HepG2 (cell line): Measurements from ENCODE around the gene ATOH8. TPM values are rescaled to one million over a fixed set of nuclear protein-coding genes. Genes with fewer than 3 reads are reported as not detected.

Experiments
- BCL6 ChIP-seq: IDR thresholded peaks from 2 replicates; pipeline ENCODE4 v1.6.1; 2016; ENCODE audit warnings: missing genetic modification reagents, missing compliant biosample characterization
- MAZ ChIP-seq, 2 experiments: sonication (generic) in 1 of 2; formaldehyde crosslinking in 1 of 2; IDR thresholded peaks; 2 replicates each; pipeline versions ENCODE4 v1.5.0 to v1.6.1; 2012 to 2020; ENCODE audit warnings: low read depth in 2 of 2, mild to moderate bottlenecking in 2 of 2, borderline replicate concordance in 1 of 2, improper control_type of control experiment in 1 of 2, low read length in 1 of 2, missing genetic modification reagents in 1 of 2, moderate library complexity in 1 of 2
- NONO ChIP-seq, 2 experiments: fragments of 450-650 bp in 1 of 2; sonication (generic) in 1 of 2; formaldehyde crosslinking in 1 of 2; IDR thresholded peaks in 1 of 2; conservative IDR thresholded peaks in 1 of 2; 2 replicates each; pipeline versions ENCODE4 v1.6.1 to v1.8.0; 2017 to 2022; ENCODE audit warnings: mild to moderate bottlenecking in 1 of 2, missing genetic modification reagents in 1 of 2, moderate library complexity in 1 of 2
- ZNF749 ChIP-seq: sonication (generic); formaldehyde crosslinking; IDR thresholded peaks from 2 replicates; pipeline ENCODE4 v1.8.0; 2022; ENCODE audit warnings: mild to moderate bottlenecking, missing genetic modification reagents, moderate library complexity, borderline replicate concordance
- polyA plus RNA-seq, 8 experiments: library from polyadenylated mRNA; depleted of rRNA in 3 of 8; stranded (reverse) in 7 of 8; unstranded in 1 of 8; fragments of >200 nt; fragmentation: Illumina TruSeq in 4 of 8; extraction: Trizol in 4 of 8; gene quantifications; 2 replicates each; pipeline versions ENCODE4 v1.2.1 to v1.2.3, GENCODE V29; 2011 to 2016; ENCODE audit warnings: low read depth in 4 of 8, missing spikeins in 1 of 8, mixed read lengths in 1 of 8; ENCODE audit not compliant: insufficient read depth in 1 of 8
- total RNA-seq, 5 experiments: library from RNA; depleted of rRNA; stranded (reverse); fragments of >200 nt; fragmentation: Illumina TruSeq; extraction: Trizol; gene quantifications; 2 replicates each; pipeline ENCODE4 v1.2.3, GENCODE V29; 2016; ENCODE audit warnings: low read depth in 1 of 5
- TF ChIP-seq, protein P1 (sequence below): sonication (generic); formaldehyde crosslinking; IDR thresholded peaks from 2 replicates; pipeline ENCODE4 v1.9.0; 2021; ENCODE audit warnings: missing genetic modification reagents, borderline replicate concordance
- TF ChIP-seq, protein P2 (sequence below): sonication (generic); formaldehyde crosslinking; IDR thresholded peaks from 2 replicates; pipeline ENCODE4 v1.5.0; 2020; ENCODE audit warnings: missing genetic modification reagents, mild to moderate bottlenecking, borderline replicate concordance
- TF ChIP-seq, protein P3 (sequence below): sonication (generic); formaldehyde crosslinking; IDR thresholded peaks from 2 replicates; pipeline ENCODE4 v1.9.0; 2021; ENCODE audit warnings: missing genetic modification reagents, mild to moderate bottlenecking, borderline replicate concordance

ATOH8 gene
- total and polyA plus RNA-seq, 2 of the 13 experiments (the other 11 are each of a cell fraction or from before 2014, with no cell fraction given), result 0.13 to 0.61 TPM

DNA sequence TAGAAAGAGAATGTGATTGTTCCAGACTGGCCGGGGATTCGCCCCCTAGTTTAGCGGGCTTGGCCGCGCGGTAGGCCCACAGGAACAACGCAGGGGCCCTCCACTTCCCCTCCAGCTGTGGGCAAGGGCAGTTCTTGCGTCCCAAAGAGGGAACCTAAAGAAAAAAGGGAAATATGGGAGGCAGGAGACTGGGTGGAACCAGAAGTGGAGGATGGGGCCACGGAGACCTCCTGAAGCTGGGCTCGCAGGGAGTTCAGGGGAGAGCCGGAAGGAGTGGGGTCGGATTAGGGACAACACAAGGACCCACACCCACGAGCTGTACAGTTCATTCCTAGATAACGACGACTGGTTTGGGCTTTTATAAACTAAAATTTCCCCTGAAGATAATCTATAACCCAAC lies 41.5 kb upstream of the ATOH8 start (continued):
- TF ChIP-seq ZNF749 (CRISPR knock-in tag) (no peak), BCL6 (CRISPR knock-in tag) (no peak), NONO (IDR thresholded peaks at IDR 0.05) (no peak), NONO (CRISPR knock-in tag; conservative IDR thresholded peaks at IDR 0.05) (no peak), MAZ (IDR thresholded peaks at IDR 0.05; ENCODE audit: borderline replicate concordance, low read depth, low read length) (no peak), MAZ (CRISPR knock-in tag; IDR thresholded peaks at IDR 0.05; ENCODE audit: low read depth) (no peak)
- TF ChIP-seq, protein P1, sequence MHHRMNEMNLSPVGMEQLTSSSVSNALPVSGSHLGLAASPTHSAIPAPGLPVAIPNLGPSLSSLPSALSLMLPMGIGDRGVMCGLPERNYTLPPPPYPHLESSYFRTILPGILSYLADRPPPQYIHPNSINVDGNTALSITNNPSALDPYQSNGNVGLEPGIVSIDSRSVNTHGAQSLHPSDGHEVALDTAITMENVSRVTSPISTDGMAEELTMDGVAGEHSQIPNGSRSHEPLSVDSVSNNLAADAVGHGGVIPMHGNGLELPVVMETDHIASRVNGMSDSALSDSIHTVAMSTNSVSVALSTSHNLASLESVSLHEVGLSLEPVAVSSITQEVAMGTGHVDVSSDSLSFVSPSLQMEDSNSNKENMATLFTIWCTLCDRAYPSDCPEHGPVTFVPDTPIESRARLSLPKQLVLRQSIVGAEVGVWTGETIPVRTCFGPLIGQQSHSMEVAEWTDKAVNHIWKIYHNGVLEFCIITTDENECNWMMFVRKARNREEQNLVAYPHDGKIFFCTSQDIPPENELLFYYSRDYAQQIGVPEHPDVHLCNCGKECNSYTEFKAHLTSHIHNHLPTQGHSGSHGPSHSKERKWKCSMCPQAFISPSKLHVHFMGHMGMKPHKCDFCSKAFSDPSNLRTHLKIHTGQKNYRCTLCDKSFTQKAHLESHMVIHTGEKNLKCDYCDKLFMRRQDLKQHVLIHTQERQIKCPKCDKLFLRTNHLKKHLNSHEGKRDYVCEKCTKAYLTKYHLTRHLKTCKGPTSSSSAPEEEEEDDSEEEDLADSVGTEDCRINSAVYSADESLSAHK (CRISPR knock-in tag), result no peak
- TF ChIP-seq, protein P2, sequence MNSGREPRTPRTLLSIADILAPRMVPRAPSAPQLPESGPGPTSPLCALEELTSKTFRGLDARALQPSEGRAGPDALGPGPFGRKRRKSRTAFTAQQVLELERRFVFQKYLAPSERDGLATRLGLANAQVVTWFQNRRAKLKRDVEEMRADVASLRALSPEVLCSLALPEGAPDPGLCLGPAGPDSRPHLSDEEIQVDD (CRISPR knock-in tag), result no peak
- TF ChIP-seq, protein P3, sequence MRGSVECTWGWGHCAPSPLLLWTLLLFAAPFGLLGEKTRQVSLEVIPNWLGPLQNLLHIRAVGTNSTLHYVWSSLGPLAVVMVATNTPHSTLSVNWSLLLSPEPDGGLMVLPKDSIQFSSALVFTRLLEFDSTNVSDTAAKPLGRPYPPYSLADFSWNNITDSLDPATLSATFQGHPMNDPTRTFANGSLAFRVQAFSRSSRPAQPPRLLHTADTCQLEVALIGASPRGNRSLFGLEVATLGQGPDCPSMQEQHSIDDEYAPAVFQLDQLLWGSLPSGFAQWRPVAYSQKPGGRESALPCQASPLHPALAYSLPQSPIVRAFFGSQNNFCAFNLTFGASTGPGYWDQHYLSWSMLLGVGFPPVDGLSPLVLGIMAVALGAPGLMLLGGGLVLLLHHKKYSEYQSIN, result no peak
